Stomach (tissue), 4 donors: ENCODE results near the gene OTOGL.

Experiments
- CTCF ChIP-seq, 7 experiments: fragments of 450-650 bp in 4 of 7; fragments of 200-600 bp in 3 of 7; sonication (generic) in 3 of 7; IDR thresholded peaks; one replicate each; pipeline ENCODE4 v1.5.1; 2016 to 2019; ENCODE audit warnings: antibody characterized with exemption in 7 of 7, control low read depth in 2 of 7, mild to moderate bottlenecking in 1 of 7
- POLR2A ChIP-seq, 4 donors: fragments of 450-650 bp; IDR thresholded peaks; one replicate each; pipeline ENCODE4 v1.6.1; 2016; ENCODE audit warnings: antibody characterized with exemption in 4 of 4, control low read depth in 2 of 4, mild to moderate bottlenecking in 1 of 4, moderate library complexity in 1 of 4

DNA sequence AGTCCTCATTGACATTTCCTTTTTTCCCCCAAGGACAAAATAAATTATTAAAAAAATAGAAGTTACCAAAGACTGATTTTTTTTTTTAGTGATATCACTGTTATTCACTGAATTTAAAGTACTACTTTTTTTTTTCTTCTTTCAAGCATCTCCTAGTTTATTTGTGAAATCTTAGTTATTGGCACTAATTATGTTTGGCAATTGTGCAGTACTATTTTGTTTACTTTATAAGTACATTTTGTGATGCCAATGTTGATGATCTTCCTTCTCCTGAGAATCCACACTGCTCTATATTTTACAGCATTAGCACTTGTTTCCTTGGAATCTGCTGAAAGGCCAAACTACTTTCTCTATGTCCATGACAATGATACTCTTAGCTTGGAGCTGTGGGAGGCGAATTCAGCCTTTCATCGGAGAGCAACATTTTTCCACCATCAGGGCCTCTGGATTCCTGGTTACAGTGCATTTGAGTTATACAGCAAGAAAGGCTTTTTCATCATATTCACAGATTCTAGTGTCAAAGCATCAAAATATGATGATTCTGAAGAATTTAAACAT is 220.9 kb downstream of the OTOGL start:
- no peak for TF ChIP-seq CTCF (IDR thresholded peaks at IDR 0.05)
- TF ChIP-seq POLR2A (IDR thresholded peaks at IDR 0.05): no peak
